Activated CD8-positive, alpha-beta memory T cell treated with anti-CD3 and anti-CD28 coated beads for 36 hours (primary cell): ENCODE results near the gene ERBB4. TPM values are rescaled to one million over a fixed set of nuclear protein-coding genes. Genes with fewer than 3 reads are reported as not detected.
"Not testable (repeated sequence)": the region's sequence is repeated elsewhere in the genome, so short reads cannot be mapped to it uniquely, and the experiment has no call there.

Experiments
- CTCF ChIA-PET: fragments of 350-600 bp; sonication (Branson Sonifier 250); formaldehyde crosslinking; loops from one replicate; lab custom pipeline; 2021; ENCODE audit warnings: antibody characterized with exemption; lab: Charles Lee
- POLR2A ChIA-PET: fragments of 350-600 bp; sonication (Branson Sonifier 250); formaldehyde crosslinking; loops from one replicate; lab custom pipeline; 2021; ENCODE audit warnings: antibody characterized with exemption; lab: Charles Lee
- total RNA-seq, 2 experiments: library from RNA; stranded (reverse); gene quantifications; one replicate each; pipeline ENCODE4 v1.2.3, GENCODE V29; 2021

Gene ERBB4
- total RNA-seq, 2 experiments from 2014 or later: not detected

DNA sequence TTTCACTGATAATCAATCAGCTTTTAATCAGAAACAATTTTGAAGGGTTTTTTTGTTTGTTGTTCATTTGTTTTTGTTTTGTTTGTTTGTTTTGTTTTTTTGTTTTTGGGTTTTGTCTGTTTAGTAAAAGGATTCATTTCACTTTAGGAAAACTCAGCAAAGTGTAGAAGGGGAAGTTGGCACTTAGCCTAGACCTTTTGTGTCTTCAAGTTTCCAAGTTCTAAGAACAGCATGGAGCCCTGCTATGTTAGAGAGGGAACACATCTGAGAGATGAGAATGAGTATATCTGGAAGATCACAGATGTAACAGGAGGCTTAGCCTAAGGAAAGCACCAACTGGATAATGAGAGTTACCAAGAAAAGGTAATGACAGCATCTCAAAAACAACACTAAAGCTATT is 501.5 kb downstream of the ERBB4 start:
- ChIA-PET CTCF (no interaction called here), POLR2A (no interaction called here)

DNA sequence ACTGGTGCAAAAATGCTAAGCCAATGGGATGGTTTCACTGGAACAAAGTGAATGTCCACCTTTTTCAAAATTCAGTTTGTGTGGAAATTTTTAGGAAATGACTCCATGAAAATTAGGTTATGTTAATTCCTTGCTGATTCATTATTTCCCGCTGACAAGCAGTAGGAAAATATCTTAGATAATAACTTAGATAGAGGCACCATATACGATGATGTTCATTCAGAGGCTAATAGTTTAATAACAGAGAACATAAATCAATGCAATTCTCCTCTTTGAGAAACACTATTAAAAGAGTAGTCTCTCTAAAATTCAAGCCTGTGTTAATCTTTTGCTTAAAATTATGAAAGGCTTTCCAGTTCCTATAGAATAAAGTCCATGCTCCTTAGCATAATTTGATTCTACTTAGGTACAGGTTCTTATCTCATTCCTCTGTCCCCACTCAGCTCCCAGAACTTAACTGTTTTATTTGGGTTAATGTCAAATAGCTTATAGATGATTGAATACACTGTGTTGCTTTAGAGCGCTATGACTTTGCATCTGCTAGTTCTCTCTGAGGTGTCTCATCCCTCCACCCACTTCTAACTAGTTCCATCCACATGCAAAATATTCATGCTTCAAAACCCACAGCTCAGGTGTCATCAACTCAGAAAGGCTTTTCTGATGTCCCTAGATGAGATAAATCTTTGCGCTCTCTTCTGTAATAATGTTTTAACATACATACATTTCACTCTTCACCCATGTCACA is 503.6 kb downstream of the ERBB4 start:
- POLR2A ChIA-PET: no interaction called here
- CTCF ChIA-PET: no interaction called here

DNA sequence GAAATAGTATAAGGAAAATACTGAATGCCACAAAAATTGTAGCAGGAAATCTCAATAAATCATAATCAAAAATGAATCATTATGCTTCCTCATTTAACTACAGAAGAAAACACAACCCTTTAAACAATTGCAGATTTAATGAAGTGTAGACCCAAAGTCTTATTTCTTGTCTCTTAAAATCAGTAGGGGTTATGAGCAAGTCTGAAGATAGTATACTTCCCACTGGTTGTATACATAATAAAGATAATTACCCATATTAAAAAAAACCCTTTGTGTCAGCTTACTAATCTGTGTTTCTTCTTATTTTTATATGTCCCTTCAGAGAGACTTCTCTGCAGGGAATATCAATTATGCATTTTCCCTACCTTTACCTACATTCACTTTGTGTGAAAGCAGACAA is 504.7 kb downstream of the ERBB4 start:
- ChIA-PET CTCF (no interaction called here), POLR2A (no interaction called here)

GRCh38 chr2:212032536-212033219 is 505.9 kb downstream of the ERBB4 start:
- ChIA-PET POLR2A (no interaction called here), CTCF (no interaction called here)

DNA sequence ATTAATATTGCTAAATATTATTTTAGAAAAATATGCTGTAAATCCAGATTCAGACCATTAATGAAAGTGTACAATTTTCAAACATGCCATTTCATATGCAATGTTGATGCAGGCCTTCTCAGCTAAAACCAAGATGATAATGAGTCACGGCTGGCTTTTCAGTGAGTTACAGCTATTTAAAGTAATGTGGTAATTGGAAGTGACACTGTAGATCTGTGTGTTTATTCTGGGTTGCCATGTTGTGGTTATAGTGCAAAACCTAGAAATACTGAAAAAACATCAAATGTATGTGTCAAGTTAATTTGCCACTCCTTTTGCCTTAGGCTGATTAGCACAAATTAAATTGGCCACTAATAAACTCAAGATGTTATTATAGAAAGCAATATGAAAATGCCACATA is 506.6 kb downstream of the ERBB4 start:
- ChIA-PET CTCF (no interaction called here), POLR2A (no interaction called here)

GRCh38 chr2:212030709-212031108 is 507.9 kb downstream of the ERBB4 start:
- ChIA-PET CTCF (no interaction called here), POLR2A (no interaction called here)

DNA sequence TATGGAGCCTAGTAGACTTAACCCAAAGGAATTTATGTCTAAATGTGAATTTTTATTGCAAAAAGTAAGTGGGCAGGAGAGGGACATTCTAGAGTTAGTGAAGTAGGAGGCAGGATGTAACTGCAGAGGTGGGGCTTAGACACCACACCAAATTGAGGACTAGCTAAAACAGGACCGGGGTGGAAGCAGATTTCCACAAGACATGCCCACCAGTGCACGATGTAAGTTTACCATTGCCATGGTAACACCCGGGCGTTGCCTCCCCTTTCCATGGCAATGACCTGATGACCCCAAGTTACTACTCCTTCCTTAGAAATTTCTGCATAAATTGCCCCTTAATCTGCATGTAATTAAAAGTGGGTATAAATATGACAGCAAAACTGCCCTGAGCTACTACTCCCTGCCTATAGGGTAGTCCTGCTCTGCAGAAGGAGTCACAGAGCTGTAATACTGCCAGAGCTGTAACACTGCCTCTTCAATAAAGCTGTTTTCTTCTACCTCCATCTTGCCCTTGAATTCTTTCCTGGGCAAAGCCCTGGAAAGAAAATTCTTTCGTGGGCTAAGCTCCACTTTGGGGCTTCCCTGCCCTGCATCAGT is 509.7 kb downstream of the ERBB4 start:
- ChIA-PET CTCF (no interaction called here), POLR2A (no interaction called here)

DNA sequence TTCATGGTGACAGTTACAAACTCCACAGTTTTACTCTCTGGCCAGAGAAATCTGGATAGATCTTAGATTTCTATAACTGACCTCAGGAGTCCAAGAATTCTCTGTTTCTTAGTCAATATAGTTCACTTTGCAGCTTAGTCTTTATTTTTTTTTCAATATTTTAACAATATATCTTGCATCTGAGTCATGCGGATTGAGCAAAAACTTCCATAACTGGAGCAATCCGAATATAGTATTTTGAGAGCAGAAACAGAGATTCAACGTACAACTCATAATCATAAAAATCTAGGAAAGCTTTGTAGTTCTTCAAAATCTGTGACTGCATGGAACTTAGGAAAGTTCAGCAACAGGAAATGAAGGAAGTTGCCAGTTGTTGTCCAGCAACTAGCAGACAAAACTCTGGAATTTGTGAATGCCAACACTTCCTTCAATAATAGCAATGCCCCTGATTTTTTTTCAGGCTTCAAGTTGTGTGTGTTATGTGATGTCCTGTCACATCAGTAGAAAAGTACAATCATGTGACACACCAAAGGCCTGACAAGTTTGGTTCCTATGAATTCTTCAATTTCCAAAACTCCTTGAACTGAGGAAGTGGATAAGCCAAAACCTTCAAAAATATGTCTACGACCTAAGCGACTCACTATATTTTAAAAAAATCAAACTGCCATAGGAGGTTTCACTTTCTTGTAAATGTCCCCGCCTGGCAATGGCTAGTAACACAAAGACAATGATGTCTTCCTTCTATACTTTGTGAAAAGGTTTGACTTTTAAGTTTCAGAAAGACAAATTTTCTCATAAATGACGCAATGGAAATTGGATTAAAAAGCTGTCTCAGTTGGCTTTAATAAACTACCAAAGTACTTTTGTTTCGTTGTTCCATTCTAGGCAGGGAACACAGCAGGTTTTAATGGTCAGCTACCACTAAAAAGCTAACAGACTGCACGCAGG is 510.6 kb downstream of the ERBB4 start:
- CTCF ChIA-PET: no interaction called here

DNA sequence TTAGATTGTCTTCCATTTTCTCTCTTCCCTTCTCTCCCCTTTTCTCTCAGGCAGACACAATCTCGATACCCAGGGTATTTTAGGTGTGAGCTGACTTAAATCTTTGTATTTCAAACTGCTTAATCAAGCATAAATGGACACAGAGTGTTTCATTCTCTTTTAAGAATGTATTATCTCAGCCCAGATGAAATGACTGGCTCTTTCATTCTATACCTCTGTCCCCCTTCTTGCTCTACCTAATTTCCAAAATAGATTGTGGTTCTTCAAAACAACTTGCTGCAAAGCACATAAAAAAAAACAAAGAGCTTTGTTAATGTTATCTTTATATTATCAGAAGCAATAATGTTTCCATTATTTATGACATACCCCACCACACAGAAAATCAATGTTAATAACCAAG is 514.6 kb downstream of the ERBB4 start:
- POLR2A ChIA-PET: no interaction called here
- CTCF ChIA-PET: no interaction called here

More for the DNA sequence above, 510.6 kb downstream of the ERBB4 start:
- POLR2A ChIA-PET: no interaction called here

GRCh38 chr2:212022966-212023365 is 515.6 kb downstream of the ERBB4 start:
- ChIA-PET CTCF (no interaction called here), POLR2A (no interaction called here)

DNA sequence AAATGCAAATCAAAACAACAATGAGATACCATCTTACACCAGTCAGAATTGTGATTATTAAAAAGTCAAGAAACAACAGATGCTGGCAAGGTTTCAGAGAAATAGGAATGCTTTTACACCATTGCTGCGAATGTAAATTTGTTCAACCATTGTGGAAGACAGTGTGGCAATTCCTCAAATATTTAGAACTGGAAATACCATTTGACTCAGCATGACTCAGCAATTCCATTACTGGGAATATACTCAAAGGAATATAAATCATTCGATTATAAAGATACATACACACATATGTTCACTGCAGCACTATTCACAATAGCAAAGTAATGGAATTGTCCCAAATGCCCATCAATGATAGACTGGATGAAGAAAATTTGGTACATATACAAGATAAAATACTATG is 516.7 kb downstream of the ERBB4 start:
- ChIA-PET POLR2A (no interaction called here), CTCF (no interaction called here)

DNA sequence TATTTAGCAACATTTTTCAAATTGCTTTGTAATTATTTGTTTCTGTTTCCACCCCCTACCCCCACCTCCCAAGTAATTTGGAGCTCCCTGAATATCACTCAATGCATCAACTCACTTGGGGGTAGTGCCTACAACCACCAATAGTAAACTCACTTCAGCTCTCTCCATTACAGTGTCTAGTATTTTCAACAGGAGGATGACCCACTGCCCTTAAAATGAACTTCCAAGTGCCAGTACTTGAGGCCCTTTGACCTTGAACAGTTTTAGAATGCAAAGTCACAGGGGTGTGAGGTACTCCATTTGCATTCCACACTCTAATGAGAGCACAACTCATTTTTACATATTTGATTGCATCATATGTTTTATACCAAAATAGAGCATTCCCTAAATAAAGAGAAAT is 523.0 kb downstream of the ERBB4 start:
- ChIA-PET CTCF (no interaction called here), POLR2A (no interaction called here)

DNA sequence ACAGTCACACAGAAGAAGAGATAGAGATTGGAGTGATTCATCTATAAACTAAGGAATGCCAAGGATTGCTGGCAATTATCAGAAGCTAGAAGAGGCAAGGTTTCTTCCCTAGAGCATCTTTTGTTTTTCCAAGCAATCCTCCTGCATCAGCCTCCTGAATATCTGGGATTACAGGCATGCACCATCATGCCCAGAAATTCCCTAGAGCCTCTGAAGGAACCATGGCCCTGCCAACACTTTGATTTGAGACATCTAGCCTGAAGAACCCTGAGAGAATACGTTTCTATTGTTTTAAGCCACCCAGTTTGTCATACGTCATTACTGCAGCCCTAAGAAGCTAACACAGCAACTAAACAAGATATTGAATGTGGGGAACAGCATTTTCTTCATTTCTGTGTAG is 525.0 kb downstream of the ERBB4 start:
- ChIA-PET POLR2A (no interaction called here), CTCF (no interaction called here)

DNA sequence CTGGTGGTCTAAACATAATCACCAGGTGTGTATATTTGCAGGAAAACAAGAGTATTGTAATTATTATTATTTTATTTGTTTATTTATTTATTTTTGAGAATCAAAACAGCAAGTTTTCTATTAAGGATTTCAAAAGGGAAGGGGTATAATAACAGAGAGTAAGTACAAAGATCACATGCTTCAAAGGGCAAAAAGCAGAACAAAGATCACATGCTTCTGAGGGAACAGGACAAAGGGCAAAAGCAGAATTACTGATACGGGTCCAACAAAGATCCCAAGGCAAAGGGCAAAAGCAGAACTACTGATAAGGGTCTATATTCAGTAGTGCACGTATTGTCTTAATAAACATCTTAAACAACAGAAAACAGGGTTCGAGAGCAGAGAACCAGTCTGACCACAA is 528.3 kb downstream of the ERBB4 start:
- POLR2A ChIA-PET: not testable (repeated sequence)

DNA sequence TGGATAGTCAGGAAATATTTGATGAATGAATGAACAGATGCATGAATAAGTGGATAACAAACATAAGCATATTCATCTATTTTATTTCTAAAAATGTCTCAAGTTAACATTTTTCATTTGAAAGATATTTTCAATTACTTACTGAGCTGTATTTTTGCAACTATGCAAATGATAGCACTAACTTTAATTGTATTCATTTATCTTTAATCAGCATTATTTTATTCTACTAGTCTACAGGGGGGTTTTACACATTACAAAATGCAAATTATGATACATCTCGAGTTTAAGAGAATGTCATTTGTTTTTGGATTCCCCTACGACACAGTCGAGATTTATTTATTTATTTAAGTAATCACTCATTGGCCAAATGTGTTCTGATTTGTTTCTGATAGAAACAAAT is 530.6 kb downstream of the ERBB4 start:
- POLR2A ChIA-PET: no interaction called here
- CTCF ChIA-PET: no interaction called here

More for the DNA sequence above, 528.3 kb downstream of the ERBB4 start:
- CTCF ChIA-PET: not testable (repeated sequence)

DNA sequence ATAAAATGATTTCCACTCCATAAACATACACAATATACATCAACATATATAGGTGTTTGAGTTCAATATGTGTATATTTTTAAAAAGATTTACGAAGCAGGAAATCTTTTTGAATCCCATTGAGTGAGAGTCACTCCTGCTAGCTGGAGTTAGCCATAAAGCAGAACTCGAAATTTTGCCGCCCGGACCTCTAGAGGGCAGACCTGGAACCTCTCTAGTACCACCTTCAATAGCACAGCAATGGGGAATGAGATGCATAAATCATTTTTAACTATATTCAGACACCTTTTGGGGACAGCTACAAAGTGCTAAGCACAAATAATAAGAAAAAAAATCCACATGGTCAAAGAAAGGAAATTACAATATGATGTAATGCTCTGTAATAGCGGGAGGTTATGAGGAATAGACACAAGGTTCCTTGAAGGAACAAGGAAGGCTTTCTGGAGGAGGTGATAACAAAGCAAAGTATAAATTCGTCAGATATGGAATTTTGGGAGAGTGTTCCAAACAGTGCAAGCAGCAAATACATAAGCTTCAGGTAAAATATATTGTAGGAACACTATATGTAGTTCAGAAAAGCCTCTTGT is 533.4 kb downstream of the ERBB4 start:
- ChIA-PET CTCF (no interaction called here), POLR2A (no interaction called here)

DNA sequence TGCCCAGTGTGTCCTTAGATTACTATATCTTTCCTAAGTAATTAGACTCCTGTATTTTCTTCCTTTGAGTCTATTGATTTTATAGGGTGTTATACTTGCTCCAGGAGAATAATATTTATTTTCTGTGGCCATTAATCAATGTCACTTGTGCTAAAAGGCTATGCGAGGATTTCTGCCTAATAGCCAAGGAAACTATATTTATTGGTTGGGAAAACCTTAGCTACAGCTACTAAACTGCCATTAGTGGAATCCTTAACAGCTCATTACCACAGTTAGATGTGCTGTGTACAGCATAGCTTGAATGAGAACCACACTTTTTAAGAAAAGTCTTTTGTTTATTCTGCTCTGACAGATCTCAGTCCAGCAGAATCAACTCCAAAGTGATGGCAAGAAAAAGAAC is 537.3 kb downstream of the ERBB4 start:
- CTCF ChIA-PET: no interaction called here
- POLR2A ChIA-PET: no interaction called here

GRCh38 chr2:211996857-211997256 is 541.7 kb downstream of the ERBB4 start:
- POLR2A ChIA-PET: no interaction called here

DNA sequence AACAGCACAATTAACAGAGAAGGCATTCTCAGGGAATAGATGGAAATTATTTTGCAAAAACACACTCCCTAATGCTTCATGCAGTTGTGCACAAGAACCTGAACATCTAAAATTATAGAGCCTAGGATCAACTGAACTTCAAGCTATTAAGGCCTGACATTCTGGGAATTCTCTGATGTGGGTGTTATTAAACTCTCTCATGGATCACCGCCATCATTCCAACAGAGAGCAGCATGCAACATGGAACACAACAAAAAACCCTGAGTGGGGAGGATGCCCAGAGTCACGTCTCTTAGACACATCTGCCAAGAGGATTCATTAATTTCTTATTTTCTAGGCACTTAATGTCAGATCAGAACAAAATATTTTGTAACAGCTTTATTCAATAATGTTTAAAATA is 543.8 kb downstream of the ERBB4 start:
- POLR2A ChIA-PET: no interaction called here
- CTCF ChIA-PET: no interaction called here

More at GRCh38 chr2:211996857-211997256, 541.7 kb downstream of the ERBB4 start:
- CTCF ChIA-PET: no interaction called here
